GOT3 (cell line): ENCODE data around the gene TMEM202.
"Not testable (repeated sequence)": the region's sequence is repeated elsewhere in the genome, so short reads cannot be mapped to it uniquely, and the experiment has no call there.

ENCODE experiments used
- DNase-seq: peaks from one replicate; lab custom pipeline; 2025; ENCODE audit warnings: mixed read lengths; lab: John Stamatoyannopoulos, UW

The TMEM202 gene, protein sequence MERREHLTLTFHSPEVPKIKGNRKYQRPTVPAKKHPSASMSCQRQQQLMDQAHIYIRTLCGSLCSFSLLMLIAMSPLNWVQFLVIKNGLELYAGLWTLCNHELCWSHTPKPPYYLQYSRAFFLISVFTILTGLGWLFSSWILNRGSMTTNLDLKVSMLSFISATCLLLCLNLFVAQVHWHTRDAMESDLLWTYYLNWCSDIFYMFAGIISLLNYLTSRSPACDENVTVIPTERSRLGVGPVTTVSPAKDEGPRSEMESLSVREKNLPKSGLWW

GRCh38 chr15:72397796-72398588, at the start of gene TMEM202:
Gene TMEM202, plus strand, starts transcription at chr15:72398305. Its CDS starts 22 bp downstream, at chr15:72398327.
- no peak for DNase-seq

DNA sequence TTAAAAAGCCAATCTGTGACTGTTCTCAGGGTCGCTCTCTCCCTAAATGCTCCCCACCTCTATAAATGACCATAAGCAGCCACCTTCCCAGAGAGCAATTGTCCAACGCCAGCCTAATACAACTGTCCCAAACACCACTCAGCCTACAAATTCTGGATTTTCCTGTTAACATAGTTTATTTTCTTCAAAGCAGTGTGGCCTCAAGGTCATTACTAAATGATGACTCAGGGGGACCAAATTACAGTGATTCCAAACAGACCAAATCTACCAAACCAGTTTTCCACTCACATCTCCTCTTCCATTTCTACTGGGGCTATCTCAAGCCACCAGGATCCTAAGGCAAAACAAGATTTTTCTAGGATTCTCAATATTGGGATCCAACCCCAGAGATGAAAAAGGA, 44.8 kb upstream of the TMEM202 start:
- no peak for DNase-seq

DNA sequence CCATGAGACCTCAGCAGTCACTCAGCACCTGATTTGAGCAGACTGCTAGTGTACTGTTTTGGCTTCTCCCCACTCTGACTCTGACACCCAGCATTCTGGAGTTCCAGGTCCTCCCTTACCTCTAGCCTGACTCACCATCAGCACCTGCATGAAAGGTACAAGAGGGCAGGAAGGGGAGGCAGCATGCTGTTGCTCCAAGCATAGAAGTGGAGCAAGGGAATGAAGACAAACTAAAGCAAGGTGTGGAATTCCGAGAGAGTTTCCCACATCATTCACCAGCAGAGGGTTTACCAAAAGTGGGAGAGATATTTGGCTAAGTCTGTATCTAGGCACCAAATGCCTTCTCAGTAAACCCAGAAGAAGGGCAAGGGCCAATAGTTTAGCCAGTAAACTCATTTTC, 43.6 kb upstream of the TMEM202 start:
- no peak for DNase-seq

DNA sequence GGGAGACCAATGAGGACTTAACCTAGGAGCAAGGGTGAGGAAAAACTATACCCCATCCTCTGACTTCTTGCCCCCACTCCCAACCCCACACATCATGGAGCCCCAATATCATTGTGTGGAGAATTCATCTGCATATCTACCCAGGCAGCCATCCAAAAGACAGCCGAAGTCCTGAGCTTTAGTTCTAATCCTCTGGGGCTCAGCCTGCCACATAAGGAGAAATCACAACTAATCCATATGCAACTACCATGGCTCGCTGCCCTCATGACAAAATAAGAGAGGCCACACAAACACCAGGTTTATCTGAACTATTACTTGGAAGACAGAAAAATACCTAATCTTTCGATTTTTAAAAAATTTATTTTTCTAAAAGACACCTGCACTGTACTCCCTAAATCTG, 40.0 kb upstream of the TMEM202 start:
- DNase-seq = no peak

GRCh38 chr15:72358650-72359171, 39.4 kb upstream of the TMEM202 start:
- no peak for DNase-seq

DNA sequence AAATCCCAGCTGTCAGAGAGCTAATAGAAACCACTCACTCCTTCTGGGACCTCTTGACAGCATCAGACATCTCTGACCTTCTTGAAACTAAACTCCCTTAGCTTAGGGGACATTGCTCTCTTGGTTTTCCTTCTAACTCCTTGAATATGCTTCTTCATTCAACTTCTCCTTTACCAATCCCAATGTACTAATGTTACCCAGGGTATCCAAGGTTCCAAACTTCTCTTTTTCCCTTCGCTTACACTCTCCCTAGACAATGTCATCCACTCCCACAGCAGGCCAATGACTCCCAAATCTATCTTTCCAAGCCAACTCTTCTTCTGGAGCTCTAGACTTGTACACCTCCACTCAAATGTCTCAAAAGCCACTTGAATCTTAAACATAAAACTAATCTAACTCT, 36.9 kb upstream of the TMEM202 start:
- no peak for DNase-seq

GRCh38 chr15:72365844-72366243, 32.3 kb upstream of the TMEM202 start:
- no peak for DNase-seq

DNA sequence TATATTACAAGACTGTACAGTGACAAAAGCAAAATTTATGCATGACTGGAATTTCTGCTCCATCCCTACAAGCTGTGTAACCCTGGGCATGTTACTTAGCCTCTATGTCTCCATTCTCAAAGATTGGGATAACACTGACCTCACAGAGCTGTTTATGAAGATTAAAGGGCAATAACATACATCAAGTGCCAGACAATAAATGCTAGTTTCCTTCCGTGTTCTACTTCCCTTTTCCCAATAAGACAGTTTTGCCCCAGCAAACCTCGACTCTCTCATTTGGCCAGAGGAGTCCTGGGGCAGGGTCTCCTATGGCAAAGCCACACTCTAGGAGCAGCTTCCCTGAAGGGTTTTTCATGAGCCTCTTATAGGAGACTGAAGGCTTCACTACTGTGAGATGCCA, 29.8 kb upstream of the TMEM202 start:
- no peak for DNase-seq

DNA sequence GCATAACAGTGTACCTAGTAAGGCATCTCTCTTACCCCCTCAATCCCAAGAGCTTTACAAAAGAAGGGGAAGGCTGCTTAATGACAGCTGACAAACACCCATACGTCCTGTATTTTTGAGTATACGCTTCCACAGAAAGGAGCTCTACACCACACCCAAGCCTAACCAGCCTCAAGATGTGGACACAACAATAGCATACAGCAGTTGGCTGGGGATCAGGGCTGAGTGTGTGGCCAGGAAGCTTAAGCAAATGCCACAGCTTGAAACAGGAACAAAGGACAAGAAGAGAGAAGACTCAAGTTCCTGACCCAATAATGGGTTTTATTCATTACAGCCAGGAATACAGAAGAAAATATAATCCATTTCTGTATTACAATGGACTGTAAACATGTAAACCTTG, 29.2 kb upstream of the TMEM202 start:
- no peak for DNase-seq

DNA sequence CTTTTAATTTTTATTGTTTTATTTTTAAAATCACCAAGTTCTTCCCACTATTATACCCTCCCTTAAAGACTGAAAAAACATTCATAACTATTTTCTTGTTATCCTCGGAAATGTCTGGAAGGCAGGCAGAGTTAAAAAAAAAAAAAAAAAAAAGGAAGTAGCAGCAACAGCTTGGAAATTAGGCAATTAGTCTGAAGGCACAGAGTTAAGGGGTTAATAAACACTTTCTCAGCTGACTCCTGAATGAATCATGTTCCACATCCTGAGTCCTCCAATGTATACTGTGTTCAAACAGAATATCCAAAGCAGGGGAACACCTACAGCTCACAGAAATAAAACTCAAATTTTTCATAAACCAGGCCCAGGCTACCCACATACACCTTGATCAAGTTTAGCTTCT, 28.1 kb upstream of the TMEM202 start:
- no peak for DNase-seq

DNA sequence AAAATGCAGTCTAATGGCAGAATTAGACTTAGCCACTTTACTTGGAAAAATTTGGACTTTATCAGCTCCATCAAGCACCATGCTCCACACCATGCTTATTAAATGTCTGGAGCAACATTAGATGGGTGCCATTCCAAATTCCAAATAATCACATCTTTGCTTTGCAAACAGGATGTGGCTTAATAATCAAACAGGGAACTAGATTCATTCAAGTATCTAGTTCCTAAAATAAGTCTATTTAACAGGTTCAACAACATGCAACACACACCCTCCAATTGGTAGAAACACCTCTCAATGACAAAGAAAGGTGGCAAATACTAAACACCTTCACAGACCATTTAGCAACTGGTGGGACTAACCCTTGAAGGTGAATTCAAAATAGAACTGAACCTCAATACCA, 25.7 kb upstream of the TMEM202 start:
- DNase-seq = no peak

DNA sequence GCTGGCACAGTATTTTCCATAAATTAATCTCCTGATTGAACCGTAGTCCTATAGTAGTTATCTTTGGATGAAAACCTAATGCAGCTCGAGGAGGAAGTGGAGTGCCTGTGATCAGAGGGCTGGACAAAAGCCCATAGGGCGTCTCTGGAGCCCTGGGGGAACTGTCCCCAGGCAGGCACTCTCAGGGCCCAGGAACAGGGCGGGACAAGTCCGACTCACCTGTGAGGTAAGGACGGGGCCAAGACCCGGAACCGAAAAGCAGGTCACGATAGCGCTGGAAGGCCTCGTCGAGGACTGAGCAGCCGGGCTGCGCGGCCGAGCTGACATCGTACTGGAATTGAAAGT, 22.6 kb upstream of the TMEM202 start:
- DNase-seq = no peak

DNA sequence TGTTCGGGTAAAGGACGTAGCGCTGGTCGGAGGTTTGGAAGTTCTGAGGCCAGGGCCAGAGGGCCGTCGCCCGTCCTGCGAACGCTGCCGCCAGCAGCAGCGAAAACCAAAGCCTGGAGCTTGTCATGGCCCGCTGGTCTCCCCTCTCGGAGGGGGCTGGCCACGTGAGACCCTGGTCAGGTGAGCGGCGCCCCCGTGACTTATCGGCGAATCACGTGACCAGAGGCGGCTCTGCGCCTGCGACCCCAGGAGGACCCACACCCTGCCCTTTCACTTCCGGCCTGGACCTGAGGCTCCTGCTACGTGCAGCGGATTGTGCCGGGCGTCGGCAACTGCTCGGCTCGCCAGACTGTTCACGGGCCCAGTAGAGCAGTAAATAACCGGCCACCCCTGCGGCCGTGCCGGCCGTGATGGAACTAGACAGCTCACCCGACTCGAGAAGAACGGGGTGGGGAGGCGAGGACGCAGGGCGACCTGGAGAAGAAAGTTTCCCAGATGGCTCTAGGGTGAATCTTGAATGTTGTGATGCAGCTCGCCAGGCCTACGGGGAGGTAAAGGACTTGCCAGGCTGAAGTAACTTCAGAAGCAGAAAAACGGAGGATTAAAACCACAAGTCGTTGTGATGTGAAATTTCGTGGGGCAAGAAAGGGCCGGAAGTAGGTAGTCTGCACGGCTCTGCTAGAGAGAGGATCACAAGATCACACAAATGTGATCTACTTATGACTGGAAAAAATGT, 22.1 kb upstream of the TMEM202 start, which contains the start of gene HEXA:
Gene HEXA (minus strand): TSS at position 169 of the 736 bp plus-strand sequence. CDS start 42 bp downstream, at position 127.
- DNase-seq = peak; percentile 78

DNA sequence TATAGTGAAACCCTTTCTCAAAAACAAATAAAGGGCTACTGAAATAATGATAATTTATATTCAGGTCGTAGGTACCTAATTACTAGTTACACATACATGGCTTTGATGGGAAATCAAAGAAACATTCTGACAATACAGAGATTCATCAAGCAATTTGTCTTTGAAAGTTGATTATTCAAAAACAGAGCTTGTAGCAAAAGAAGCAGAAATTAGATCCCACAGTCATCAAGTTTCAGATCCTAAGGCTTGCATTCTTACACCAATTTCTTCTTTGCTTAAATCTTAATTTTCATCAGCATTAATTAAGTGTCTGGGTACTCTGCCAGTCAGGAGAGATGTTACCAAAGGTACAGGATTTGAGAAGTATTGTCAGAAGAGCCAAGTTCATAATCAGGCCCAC, 20.8 kb upstream of the TMEM202 start:
- DNase-seq = no peak

- DNase-seq = not testable (repeated sequence)
These were observed 19.0 kb upstream of the TMEM202 start for GRCh38 chr15:72379106-72379505.

GRCh38 chr15:72379856-72380430, 18.2 kb upstream of the TMEM202 start:
- DNase-seq = no peak

GRCh38 chr15:72380743-72381142, 17.4 kb upstream of the TMEM202 start:
- no peak for DNase-seq

- no peak for DNase-seq
These were observed 16.0 kb upstream of the TMEM202 start for GRCh38 chr15:72382146-72382545.

- no peak for DNase-seq
These were observed 10.4 kb upstream of the TMEM202 start for GRCh38 chr15:72387741-72388140.

DNA sequence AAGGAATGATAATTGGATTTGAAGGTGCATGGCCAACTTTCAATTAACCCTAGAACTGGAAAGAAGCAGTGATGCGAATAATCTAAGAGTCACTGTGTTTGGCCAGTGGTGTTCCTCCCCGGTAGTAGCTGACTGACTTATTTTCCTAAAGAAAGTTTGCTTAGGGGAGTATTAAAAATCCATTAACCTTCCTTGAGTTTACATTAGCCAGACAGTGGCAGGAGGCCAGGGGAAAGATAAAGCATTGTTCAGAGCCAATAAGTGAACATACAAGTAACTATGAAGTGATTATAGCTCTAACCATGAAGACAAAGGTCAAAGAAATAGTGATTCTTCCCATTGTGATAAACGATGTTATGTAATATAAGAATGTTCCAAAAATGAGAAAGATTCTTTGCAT, 8.9 kb upstream of the TMEM202 start:
- no peak for DNase-seq

- DNase-seq = not testable (repeated sequence)
These were observed 1.8 kb upstream of the TMEM202 start for GRCh38 chr15:72396331-72396730.

DNA sequence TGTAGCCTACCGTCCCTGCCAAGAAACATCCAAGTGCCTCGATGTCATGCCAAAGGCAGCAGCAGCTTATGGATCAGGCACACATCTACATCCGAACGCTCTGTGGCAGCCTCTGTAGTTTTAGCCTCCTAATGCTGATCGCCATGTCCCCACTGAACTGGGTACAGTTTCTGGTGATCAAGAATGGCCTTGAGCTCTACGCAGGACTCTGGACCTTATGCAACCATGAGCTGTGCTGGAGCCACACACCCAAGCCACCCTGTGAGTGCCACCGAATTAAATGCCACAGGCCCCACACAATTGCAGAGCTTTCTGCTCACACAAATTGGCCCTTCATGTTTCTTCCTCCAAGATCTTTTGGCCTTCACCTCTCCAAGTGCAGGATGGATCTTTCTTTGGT, 543 bp downstream of the TMEM202 start:
- no peak for DNase-seq
